DLD1 (cell line): ENCODE measurements around the gene TMEM185A.
"Not testable (repeated sequence)": the region's sequence is repeated elsewhere in the genome, so short reads cannot be mapped to it uniquely, and the experiment has no call there.

Experiments used
- in situ Hi-C: cut with HindIII; loops from 2 replicates; pipeline ENCODE4 v1.10.0; 2017; ENCODE audit warnings: low sequenced_read_pairs

The TMEM185A gene

GRCh38 chrX:149567621-149568417 lies 63.8 kb downstream of the TMEM185A start:
- in situ Hi-C loops, result no loop called here

DNA sequence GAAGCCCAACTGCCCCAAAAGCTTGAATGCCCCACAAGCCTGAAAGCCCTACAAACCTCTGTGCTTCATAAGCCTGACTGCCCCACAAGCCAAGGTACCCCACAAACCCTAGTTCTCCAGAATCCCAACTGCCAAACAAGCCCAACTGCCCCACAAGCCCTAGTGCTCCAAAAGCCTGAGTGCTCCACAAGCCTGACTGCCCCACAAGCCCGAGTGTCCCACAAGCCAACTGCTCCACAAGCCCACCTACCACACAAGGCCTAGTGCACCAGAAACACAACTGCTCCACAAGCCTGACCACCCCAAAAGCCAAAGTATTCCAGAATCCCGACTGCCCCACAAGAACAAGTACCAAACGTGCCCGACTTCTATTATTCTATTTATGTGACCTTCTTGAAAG lies 68.2 kb downstream of the TMEM185A start:
- in situ Hi-C loops, result no loop called here

GRCh38 chrX:149555251-149555650 lies 76.3 kb downstream of the TMEM185A start:
- in situ Hi-C loops, result not testable (repeated sequence)

- in situ Hi-C loops, result not testable (repeated sequence)
Observed at GRCh38 chrX:149551939-149552248, 79.7 kb downstream of the TMEM185A start.

- in situ Hi-C loops, result not testable (repeated sequence)
Observed at GRCh38 chrX:149551245-149551938, 80.2 kb downstream of the TMEM185A start.

DNA sequence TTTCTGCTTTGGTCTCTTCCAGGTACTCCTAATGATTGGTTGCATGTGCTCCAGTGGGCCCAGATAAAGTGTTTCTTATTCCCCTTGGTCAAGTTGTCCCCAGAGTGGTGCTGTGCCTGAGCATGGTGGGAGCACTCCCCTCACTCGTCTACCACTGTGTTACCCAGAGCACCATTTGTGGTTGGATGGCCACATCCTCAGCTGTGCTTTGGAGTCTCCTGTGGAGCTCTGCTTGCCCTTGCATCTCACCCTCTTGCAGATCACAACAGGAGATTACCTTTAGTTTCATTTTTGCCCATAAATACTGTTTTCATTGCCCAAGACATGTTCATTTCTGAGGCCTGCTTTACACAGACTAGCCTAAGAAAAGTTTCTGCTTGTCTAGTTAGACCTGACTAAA lies 81.1 kb downstream of the TMEM185A start:
- in situ Hi-C loops, result not testable (repeated sequence)

DNA sequence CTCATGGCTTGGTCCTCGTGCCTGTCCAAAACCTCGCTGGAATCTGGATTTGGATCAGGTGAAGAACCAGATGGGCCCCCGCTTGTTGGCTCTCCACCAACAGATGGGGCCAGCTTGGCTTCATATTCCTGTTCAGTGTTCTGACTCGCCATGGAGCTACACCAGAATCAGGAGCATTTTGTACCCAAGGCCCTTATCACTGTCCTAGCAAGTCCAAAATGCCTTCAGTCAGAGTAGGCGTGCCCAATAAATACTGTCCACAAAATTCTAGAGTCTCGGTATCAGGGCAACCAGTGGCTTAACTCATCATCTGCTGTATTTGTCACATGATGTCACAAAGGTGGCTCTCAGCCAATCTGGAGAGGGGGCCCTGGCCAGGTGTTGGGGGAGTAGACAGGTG lies 81.9 kb downstream of the TMEM185A start, which contains the start of gene HSFX3:
HSFX3 (minus strand) TSS at position 224 of the 400 bp plus-strand sequence; CDS start at position 152, 72 bp downstream.
- in situ Hi-C loops, result not testable (repeated sequence)

DNA sequence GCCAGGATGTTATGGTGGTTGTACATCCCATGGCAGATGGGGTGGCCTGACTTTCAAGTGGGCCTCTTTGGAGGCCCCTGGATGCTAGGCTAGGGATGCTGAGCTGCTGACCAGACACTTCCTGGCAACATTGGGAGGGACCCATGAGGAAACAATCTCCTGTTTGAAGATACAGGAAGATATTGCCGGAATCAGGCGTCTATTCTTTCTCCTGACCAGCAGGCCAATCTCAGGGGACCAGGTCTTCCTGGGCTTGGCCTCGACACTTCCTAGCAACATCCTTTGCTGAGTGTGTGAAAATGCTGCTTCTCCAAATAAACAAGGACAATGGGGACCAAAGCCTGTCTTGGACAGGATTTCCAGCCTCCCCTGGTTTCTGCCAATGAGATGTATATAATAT lies 83.8 kb downstream of the TMEM185A start:
- in situ Hi-C loops, result not testable (repeated sequence)

- in situ Hi-C loops, result not testable (repeated sequence)
Observed at GRCh38 chrX:149546962-149547361, 84.6 kb downstream of the TMEM185A start.
